ENCODE data around the gene WNK4. TPM values are rescaled to one million over a fixed set of nuclear protein-coding genes. Genes with fewer than 3 reads are reported as not detected.
"Not testable (repeated sequence)": the region's sequence is repeated elsewhere in the genome, so short reads cannot be mapped to it uniquely, and the experiment has no call there.

The WNK4 gene
- total RNA-seq, 1 donor from 2014 or later, result not detected

GRCh38 chr17:42767512-42767911, 12.9 kb upstream of the WNK4 start:
- Histone ChIP-seq H3K4me1 (no peaks in the 10 kb centered on the region), H3K9me3 (no peaks in the 10 kb centered on the region), H3K36me3 (no peaks in the 10 kb centered on the region), H3K27ac (no peak overlapping the region), H3K27me3 (no peaks in the 10 kb centered on the region), H3K4me3 (no peak overlapping the region)
- no peak for DNase-seq (ENCODE audit: low spot score in 2 of 2)
- no peak for TF ChIP-seq CTCF (IDR thresholded peaks at IDR 0.05)
- intact Hi-C loops (cut with DNase I), result no loop called here

- H3K27me3 ChIP-seq; H3K27ac ChIP-seq; DNase-seq (ENCODE audit: low spot score in 2 of 2); H3K9me3 ChIP-seq; H3K36me3 ChIP-seq; intact Hi-C loops (cut with DNase I); H3K4me3 ChIP-seq; H3K4me1 ChIP-seq: not testable (repeated sequence)
Observed at GRCh38 chr17:42768006-42768405, 12.4 kb upstream of the WNK4 start.

- intact Hi-C loops (cut with DNase I), result loop anchor here (5.0 kb wide), 1 partner anchor 52 kb away; the partner anchor contains the start of gene BECN1
- H3K4me1 ChIP-seq, H3K36me3 ChIP-seq: not testable (repeated sequence)
Observed at GRCh38 chr17:42769964-42770363, 10.4 kb upstream of the WNK4 start.

GRCh38 chr17:42772945-42773289, 7.5 kb upstream of the WNK4 start:
- H3K27me3 ChIP-seq, result no peaks in the 10 kb centered on the region
- no peaks in the 10 kb centered on the region for H3K9me3 ChIP-seq
- peak in 1 of 3 experiments; percentile 11 for TF ChIP-seq CTCF (IDR thresholded peaks at IDR 0.05)
- peaks cover 4 to 5% of the 10 kb centered on the region in 2 donors for H3K4me1 ChIP-seq
- DNase-seq (ENCODE audit: low spot score in 2 of 2), result no peak
- peaks cover 13 to 27% of the 10 kb centered on the region in 2 donors for H3K36me3 ChIP-seq
- intact Hi-C loops (cut with DNase I), result loop anchor here (2.0 to 5.0 kb wide), 2 partner anchors 49 to 52 kb away; partner anchors contain the start of gene BECN1
- peak overlapping the region; percentile 68 to 85 for H3K27ac ChIP-seq
- H3K4me3 ChIP-seq, result peak overlapping the region; percentile 79 to 81

More at GRCh38 chr17:42769964-42770363, 10.4 kb upstream of the WNK4 start:
- H3K27me3 ChIP-seq; H3K4me3 ChIP-seq; H3K27ac ChIP-seq; DNase-seq (ENCODE audit: low spot score in 2 of 2); H3K9me3 ChIP-seq: not testable (repeated sequence)

- H3K9me3 ChIP-seq, result no peaks in the 10 kb centered on the region
- intact Hi-C loops (cut with DNase I), result loop anchor here (2.0 to 5.0 kb wide), 2 partner anchors 49 to 53 kb away; partner anchors contain the start of gene BECN1
- H3K4me3 ChIP-seq, result peak within 1 kb of the TSS; percentile 79 to 81
- TF ChIP-seq CTCF (IDR thresholded peaks at IDR 0.05), result peak in 1 of 3 experiments; percentile 13
- H3K27me3 ChIP-seq, result no peaks in the 10 kb centered on the region
- H3K36me3 ChIP-seq, result peaks cover 19 to 33% of the 10 kb centered on the region in 2 donors
- peak within 1 kb of the TSS; percentile 68 to 85 for H3K27ac ChIP-seq
- H3K4me1 ChIP-seq, result peaks cover 4 to 5% of the 10 kb centered on the region in 2 donors
- DNase-seq (ENCODE audit: low spot score in 2 of 2), result peak; percentile 17 to 87
Observed at GRCh38 chr17:42773290-42774035, 6.9 kb upstream of the WNK4 start, which contains the start of gene VPS25. Gene VPS25, plus strand, starts transcription at chr17:42773449. Its CDS starts 27 bp downstream, at chr17:42773476.

- intact Hi-C loops (cut with DNase I), result loop anchor here (5.0 kb wide), 1 partner anchor 48 kb away; the partner anchor contains the start of gene BECN1
- Histone ChIP-seq H3K4me3 (peak overlapping the region; percentile 79 to 81), H3K4me1 (peaks cover 4 to 5% of the 10 kb centered on the region in 2 donors), H3K27ac (peak overlapping the region in 1 of 2 donors; percentile 68), H3K9me3 (no peaks in the 10 kb centered on the region), H3K27me3 (no peaks in the 10 kb centered on the region), H3K36me3 (peaks cover 26 to 40% of the 10 kb centered on the region in 2 donors)
- no peak for TF ChIP-seq CTCF (IDR thresholded peaks at IDR 0.05)
- DNase-seq (ENCODE audit: low spot score in 2 of 2), result no peak
Observed at GRCh38 chr17:42774066-42774745, 6.2 kb upstream of the WNK4 start.

Measured in ascending aorta (tissue), 2 donors.